Spleen (tissue), 7 donors: ENCODE data around the gene TIPARP.

Source experiments
- CTCF ChIP-seq, 11 experiments: fragments of 200-600 bp in 7 of 11; fragments of 450-650 bp in 4 of 11; sonication (generic) in 4 of 11; IDR thresholded peaks in 8 of 11; conservative IDR thresholded peaks in 3 of 11; 1 replicate in 7 of 11; 2 replicates in 4 of 11; pipeline versions ENCODE4 v1.4.0 to v1.8.0; 2016 to 2021; ENCODE audit warnings: antibody characterized with exemption in 11 of 11, inconsistent platforms in 4 of 11, mild to moderate bottlenecking in 1 of 11
- POLR2A ChIP-seq, 3 donors: fragments of 450-650 bp; IDR thresholded peaks; one replicate each; pipeline ENCODE4 v1.5.1; 2017; ENCODE audit warnings: antibody characterized with exemption in 3 of 3, mild to moderate bottlenecking in 1 of 3
- POLR2AphosphoS5 ChIP-seq, 3 donors: sonication (generic); formaldehyde crosslinking; IDR thresholded peaks; one replicate each; pipeline ENCODE4 v1.5.1; 2017; ENCODE audit warnings: antibody characterized with exemption in 3 of 3
- donor health status: DM: no; HTN: no; CAD: no; lungs with moderate emphysema.
- donor health status: DM: no; HTN: no; CAD: no.
- donor health status: DM: no; HTN: no; CAD: no.

DNA sequence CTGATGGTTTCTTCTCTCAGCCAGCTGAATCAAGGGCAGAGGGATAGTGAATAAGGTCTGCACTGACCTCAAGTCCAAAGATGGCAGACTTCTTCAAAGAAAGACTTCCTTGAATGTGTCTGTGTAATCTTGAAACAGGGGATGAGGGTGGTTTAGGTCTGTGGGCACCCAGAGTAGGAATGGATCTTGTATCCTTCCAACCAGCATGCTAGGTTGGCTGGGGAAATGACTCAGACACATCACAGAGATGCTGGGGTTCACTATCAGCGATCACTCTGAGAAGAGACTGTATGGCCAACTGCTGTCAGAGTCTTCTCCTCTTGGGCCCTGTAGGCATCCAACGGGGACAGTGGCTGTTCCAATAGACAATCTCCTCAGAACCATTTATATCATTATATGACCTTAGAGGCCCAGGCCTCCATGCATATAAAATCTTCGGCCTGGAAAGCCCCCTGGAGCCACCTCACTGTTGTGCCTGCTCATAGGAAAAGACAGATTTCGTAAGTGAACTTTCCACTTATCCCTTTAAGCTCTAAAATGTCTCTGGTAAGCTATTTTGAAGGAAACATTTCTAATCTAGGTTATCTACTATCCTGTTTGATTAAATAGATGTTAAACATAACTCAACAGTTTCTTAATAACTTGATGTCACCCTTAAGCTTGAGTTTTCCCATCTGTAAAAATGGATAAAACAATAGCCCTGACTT is 58.5 kb downstream of the TIPARP start:
- TF ChIP-seq POLR2AphosphoS5 (IDR thresholded peaks at IDR 0.05) (no peak), POLR2A (IDR thresholded peaks at IDR 0.05) (no peak), CTCF (IDR thresholded peaks at IDR 0.05 in 8 of 11, conservative IDR thresholded peaks at IDR 0.05 in 3 of 11) (no peak)
